GM21360 (cell line): Measurements from ENCODE around the gene PARK7.

Experiments used
- ATAC-seq: cut with Tn5 transposase; IDR thresholded peaks from one replicate; pipeline ENCODE4 v1.9.1; 2021; ENCODE audit warnings: mild to moderate bottlenecking, moderate library complexity; ENCODE audit not compliant: unreplicated experiment

The PARK7 gene

GRCh38 chr1:8006037-8006963, 44.8 kb downstream of the PARK7 start:
- no peak for ATAC-seq

DNA sequence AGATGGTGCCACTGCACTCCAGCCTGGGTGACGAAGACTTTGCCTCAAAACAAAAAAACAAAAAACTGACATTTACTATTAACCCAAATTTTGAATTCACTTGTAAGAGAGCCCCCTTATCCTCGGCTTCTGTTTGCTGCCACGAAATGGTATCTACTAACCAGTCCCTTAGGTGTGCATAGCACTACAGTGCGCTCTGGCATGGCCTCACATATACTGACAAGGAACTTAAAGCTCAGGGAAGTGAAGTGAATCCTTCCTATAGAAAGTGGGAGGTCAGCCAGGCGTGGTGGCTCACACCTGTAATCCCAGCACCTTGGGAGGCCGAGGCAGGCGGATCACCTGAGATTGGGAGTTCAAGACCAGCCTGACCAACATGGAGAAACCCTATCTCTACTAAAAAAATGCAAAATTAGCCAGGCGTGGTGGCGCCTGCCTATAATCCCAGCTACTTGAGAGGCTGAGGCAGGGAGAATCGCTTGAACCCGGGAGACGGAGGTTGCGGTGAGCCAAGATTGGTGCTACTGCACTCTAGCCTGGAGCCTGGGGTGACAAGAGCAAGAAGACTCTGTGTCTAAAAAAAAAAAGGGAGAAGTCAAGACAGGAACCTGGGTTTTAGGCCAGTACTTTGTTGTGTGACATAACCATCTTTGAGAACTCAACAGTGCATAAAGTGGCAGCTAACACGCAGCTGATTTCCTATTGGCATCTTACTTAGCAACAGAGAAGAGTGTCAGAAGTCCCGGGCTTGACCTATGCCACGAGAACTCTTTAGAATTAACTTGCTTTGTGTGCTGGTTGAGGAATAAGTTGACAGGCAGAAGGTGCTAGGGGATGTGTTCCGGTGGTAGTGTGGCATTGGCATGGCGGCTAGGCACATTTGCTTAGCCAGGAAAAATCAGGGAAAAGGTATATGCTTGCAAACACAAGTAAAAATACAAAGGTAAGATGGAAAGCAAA, 47.8 kb downstream of the PARK7 start:
- no peak for ATAC-seq

DNA sequence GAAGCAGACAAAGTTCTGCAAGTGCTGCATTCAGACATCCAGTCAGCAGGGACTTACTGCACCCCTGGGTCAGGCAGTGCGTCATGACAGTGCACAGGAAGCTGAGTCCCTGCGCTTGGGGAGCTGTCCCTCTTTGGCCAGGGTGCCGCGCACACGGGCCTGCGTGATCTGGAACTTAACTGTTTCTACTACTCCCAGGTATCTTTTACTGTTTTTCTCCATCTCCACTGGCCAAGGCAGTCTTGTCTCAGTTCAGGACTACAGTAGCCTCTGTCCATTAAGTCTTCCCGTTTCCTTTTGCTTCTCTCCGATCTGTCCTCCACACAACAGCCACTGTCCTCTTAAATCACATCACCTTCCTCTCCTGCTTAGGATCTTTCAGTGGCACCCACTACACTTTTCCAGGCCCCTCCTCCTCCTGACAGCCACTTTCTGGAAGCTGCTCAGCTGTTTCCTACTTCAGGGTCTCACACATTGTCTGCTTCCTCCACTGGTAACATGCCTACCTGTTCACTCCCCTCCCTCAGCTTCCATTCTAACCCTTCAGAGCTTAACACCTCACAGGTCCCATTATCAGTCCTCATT, 48.7 kb downstream of the PARK7 start:
- ATAC-seq = no peak

GRCh38 chr1:8011016-8011415, 49.5 kb downstream of the PARK7 start:
- ATAC-seq = no peak

GRCh38 chr1:8011923-8012858, 50.7 kb downstream of the PARK7 start:
- ATAC-seq = no peak

GRCh38 chr1:8012955-8013354, 51.4 kb downstream of the PARK7 start:
- ATAC-seq = no peak

- ATAC-seq = no peak
Observed at GRCh38 chr1:8013399-8013798, 51.9 kb downstream of the PARK7 start.

DNA sequence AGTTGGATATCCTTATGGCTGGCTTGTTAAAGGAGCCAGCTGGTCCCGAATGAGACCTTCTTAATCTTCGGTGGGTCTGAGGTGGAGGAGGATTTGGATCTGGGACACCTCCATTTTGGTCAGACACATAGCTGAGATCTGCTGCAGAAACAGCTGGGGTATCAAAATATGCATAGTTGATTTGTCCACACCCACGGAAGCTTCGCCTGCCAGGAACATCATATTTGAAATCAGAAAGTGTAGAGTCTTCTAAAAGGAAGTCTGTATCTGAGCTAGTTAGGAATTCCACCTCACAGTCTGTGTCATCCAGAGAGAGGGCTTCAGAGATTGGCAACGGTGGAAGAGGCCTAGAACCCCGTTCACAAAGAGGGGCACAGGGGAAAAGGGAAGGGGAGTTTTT, 52.3 kb downstream of the PARK7 start:
- ATAC-seq = no peak

GRCh38 chr1:8014381-8014988, 53.0 kb downstream of the PARK7 start:
- no peak for ATAC-seq

DNA sequence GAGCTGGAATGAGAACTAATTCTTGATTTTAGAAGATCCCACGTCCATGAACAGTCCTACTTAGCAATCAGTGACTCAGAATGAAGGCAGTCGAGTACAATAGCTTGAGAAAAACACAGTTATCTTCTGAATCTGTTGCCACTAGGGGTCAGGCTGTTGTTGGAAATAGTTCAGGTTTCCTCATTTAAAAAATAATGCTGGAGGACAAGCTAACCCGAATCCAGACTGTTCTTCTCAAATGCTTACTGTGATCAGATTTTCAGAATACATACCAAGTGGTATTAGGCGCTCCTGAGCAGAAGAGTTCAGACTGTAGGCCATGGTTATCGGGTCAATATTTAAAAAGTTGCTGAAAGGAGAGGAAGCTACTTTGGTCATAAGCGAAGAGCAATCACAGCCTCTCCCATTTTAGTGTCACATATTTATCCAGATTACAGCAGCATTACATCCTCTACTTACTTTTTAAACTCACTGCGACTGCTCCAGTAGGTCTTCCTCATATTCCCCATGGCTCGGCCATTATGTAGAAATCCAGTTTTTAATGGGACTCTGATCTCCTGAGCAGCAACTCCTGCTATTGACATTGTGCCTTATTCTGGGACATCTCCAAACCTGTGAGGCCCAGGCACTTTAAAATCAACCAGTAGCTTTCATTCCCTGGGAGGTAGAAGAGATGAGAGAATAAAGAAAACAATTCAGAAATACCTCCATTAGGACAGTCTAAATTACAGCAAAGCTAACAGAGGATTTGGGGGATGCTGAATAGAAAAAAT, 53.7 kb downstream of the PARK7 start:
- ATAC-seq = no peak

GRCh38 chr1:8015809-8016165, 54.3 kb downstream of the PARK7 start:
- no peak for ATAC-seq

- no peak for ATAC-seq
Observed at GRCh38 chr1:8016210-8016894, 54.8 kb downstream of the PARK7 start.

- no peak for ATAC-seq
Observed at GRCh38 chr1:8016895-8017241, 55.4 kb downstream of the PARK7 start.

GRCh38 chr1:8017495-8018197, 56.1 kb downstream of the PARK7 start:
- ATAC-seq = no peak

- ATAC-seq = no peak
Observed at GRCh38 chr1:8018492-8019228, 57.1 kb downstream of the PARK7 start.

DNA sequence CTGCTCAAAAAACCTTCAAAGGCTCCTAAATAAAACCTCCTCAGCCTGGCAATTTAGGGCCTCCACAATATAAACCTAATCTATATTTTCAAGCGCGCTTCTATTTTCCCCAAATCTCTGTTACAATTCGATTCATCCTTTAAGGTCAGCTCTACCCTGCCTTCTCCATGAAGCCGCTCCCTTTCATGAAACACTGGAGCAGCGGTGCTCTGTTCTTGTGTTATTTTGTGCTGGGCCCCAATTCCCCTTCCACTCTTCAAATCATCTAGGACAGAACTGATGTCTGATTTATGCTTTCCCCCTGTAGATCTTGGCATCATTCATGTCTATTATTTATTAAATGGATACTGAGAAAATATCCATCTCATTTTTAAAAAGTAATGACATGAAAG, 57.7 kb downstream of the PARK7 start:
- ATAC-seq = no peak

DNA sequence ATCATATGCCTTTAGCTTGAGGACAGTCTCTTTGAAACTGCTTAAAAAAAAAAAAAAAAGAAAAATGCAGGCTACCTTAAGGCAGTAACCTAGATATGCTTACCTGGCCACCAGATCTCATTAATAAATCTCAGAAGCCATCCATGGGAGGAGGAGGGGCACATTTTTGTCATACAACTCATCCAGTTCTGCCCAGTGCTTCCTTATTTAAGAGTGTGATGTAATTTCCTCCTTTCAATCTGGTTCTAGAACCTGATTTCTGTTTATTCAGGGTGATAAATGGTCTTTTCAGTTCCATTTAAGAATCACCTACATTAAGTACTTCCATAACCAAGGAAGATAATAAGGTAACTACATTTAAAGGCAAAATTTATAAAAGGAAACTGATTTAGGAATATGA, 58.5 kb downstream of the PARK7 start:
- no peak for ATAC-seq
